ENCODE data around the gene ADGRD2. TPM values are rescaled to one million over a fixed set of nuclear protein-coding genes. Genes with fewer than 3 reads are reported as not detected.

Gene ADGRD2
- total and polyA plus RNA-seq, 2 of the 13 experiments (the other 11 are each of a cell fraction or from before 2014, with no cell fraction given), result not detected

DNA sequence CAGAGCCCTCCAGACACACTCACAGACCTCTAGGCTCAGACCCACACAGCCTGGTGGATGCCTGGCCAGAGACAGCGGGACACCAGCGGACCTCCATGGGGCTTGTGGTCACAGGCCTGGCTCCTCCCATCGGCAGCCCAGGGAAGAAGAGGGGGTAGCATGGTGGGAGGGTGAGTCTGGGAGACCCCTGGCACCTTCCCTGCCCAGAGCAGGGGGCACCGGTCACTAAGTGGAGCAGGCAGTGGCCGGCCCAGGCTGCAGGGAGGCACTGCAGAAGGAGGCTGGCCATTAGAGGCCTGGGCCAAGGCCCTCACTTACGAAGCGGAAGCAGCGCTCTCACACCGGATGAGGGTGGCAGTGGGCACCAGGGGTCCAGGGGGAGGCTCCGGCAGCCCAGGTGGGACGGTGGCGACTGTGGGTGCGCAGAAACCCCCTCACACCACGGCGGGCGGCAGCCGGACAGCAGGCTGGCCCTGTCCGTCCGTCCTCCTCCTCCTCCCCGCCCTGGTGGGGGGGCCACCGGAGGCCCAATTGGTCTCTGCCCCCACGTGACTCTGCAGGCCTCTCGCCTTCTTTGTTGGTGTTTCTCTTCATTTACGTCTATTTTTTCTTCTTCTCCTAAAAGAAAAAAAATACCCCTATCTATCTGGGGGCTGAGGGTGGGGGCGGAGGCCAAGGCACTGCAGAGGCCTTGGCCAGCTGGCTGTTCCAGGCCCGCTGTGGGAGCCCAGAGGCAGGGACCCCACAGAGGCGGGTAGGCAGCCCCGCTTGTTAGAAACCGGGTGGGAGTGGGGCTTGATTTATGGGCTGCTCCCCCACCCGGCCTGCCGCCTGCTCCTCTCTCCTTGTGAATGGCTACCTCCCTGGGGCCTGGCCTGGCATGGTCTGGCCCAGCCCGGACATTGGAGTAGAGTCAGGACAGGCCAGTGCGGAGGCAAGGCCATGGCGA is 57.0 kb downstream of the ADGRD2 start, which contains the start of gene NR5A1 (continued):
- TF ChIP-seq RAD21 (CRISPR knock-in tag; IDR thresholded peaks at IDR 0.05) (no peak; the same call in 1 of the 2 replicates), GTF3A (CRISPR knock-in tag; conservative IDR thresholded peaks at IDR 0.05) (no peak), IKZF4 (CRISPR knock-in tag; IDR thresholded peaks at IDR 0.05; ENCODE audit: borderline replicate concordance, low read depth, not compliant biosample characterization) (peak; percentile 77), ZNF562 (CRISPR knock-in tag; IDR thresholded peaks at IDR 0.05; ENCODE audit: borderline replicate concordance) (no peak), ZKSCAN1 (IDR thresholded peaks at IDR 0.05; ENCODE audit: low read length) (no peak), SRSF9 (IDR thresholded peaks at IDR 0.05; ENCODE audit: borderline replicate concordance, insufficient read depth, low read depth, low read length, poor library complexity, severe bottlenecking) (no peak), ZNF264 (CRISPR knock-in tag; IDR thresholded peaks at IDR 0.05) (0 out of 2 replicates have a peak, but pooled peaks have one; percentile 64), ZBTB20 (CRISPR knock-in tag; IDR thresholded peaks at IDR 0.05; ENCODE audit: borderline replicate concordance, low read depth) (peak; percentile 82), ZNF350 (CRISPR knock-in tag; IDR thresholded peaks at IDR 0.05; ENCODE audit: borderline replicate concordance, low read depth) (0 out of 2 replicates have a peak, but pooled peaks have one; percentile 31), SP2 (CRISPR knock-in tag; IDR thresholded peaks at IDR 0.05) (no peak), ZSCAN25 (CRISPR knock-in tag; IDR thresholded peaks at IDR 0.05) (peak; percentile 68; the same call in 1 of the 2 replicates)
- TF ChIP-seq, protein P1, sequence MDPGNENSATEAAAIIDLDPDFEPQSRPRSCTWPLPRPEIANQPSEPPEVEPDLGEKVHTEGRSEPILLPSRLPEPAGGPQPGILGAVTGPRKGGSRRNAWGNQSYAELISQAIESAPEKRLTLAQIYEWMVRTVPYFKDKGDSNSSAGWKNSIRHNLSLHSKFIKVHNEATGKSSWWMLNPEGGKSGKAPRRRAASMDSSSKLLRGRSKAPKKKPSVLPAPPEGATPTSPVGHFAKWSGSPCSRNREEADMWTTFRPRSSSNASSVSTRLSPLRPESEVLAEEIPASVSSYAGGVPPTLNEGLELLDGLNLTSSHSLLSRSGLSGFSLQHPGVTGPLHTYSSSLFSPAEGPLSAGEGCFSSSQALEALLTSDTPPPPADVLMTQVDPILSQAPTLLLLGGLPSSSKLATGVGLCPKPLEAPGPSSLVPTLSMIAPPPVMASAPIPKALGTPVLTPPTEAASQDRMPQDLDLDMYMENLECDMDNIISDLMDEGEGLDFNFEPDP (CRISPR knock-in tag; conservative IDR thresholded peaks at IDR 0.05), result 0 out of 2 replicates have a peak, but pooled peaks have one; percentile 26
- TF ChIP-seq, protein P2, sequence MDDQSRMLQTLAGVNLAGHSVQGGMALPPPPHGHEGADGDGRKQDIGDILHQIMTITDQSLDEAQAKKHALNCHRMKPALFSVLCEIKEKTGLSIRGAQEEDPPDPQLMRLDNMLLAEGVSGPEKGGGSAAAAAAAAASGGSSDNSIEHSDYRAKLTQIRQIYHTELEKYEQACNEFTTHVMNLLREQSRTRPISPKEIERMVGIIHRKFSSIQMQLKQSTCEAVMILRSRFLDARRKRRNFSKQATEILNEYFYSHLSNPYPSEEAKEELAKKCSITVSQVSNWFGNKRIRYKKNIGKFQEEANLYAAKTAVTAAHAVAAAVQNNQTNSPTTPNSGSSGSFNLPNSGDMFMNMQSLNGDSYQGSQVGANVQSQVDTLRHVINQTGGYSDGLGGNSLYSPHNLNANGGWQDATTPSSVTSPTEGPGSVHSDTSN (CRISPR knock-in tag; IDR thresholded peaks at IDR 0.05; ENCODE audit: borderline replicate concordance), result no peak
- TF ChIP-seq, protein P3, sequence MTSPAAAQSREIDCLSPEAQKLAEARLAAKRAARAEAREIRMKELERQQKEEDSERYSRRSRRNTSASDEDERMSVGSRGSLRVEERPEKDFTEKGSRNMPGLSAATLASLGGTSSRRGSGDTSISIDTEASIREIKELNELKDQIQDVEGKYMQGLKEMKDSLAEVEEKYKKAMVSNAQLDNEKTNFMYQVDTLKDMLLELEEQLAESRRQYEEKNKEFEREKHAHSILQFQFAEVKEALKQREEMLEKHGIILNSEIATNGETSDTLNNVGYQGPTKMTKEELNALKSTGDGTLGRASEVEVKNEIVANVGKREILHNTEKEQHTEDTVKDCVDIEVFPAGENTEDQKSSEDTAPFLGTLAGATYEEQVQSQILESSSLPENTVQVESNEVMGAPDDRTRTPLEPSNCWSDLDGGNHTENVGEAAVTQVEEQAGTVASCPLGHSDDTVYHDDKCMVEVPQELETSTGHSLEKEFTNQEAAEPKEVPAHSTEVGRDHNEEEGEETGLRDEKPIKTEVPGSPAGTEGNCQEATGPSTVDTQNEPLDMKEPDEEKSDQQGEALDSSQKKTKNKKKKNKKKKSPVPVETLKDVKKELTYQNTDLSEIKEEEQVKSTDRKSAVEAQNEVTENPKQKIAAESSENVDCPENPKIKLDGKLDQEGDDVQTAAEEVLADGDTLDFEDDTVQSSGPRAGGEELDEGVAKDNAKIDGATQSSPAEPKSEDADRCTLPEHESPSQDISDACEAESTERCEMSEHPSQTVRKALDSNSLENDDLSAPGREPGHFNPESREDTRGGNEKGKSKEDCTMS (CRISPR knock-in tag; conservative IDR thresholded peaks at IDR 0.05), result 0 out of 2 replicates have a peak, but pooled peaks have one; percentile 32
- TF ChIP-seq, protein P4, sequence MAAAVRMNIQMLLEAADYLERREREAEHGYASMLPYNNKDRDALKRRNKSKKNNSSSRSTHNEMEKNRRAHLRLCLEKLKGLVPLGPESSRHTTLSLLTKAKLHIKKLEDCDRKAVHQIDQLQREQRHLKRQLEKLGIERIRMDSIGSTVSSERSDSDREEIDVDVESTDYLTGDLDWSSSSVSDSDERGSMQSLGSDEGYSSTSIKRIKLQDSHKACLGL (CRISPR knock-in tag; IDR thresholded peaks at IDR 0.05), result no peak
- TF ChIP-seq, protein P5, sequence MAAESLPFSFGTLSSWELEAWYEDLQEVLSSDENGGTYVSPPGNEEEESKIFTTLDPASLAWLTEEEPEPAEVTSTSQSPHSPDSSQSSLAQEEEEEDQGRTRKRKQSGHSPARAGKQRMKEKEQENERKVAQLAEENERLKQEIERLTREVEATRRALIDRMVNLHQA (CRISPR knock-in tag; IDR thresholded peaks at IDR 0.05), result no peak
- TF ChIP-seq, protein P6, sequence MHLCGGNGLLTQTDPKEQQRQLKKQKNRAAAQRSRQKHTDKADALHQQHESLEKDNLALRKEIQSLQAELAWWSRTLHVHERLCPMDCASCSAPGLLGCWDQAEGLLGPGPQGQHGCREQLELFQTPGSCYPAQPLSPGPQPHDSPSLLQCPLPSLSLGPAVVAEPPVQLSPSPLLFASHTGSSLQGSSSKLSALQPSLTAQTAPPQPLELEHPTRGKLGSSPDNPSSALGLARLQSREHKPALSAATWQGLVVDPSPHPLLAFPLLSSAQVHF (CRISPR knock-in tag; IDR thresholded peaks at IDR 0.05), result 0 out of 2 replicates have a peak, but pooled peaks have one; percentile 79
- TF ChIP-seq, protein P7, sequence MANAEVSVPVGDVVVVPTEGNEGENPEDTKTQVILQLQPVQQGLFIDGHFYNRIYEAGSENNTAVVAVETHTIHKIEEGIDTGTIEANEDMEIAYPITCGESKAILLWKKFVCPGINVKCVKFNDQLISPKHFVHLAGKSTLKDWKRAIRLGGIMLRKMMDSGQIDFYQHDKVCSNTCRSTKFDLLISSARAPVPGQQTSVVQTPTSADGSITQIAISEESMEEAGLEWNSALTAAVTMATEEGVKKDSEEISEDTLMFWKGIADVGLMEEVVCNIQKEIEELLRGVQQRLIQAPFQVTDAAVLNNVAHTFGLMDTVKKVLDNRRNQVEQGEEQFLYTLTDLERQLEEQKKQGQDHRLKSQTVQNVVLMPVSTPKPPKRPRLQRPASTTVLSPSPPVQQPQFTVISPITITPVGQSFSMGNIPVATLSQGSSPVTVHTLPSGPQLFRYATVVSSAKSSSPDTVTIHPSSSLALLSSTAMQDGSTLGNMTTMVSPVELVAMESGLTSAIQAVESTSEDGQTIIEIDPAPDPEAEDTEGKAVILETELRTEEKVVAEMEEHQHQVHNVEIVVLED (CRISPR knock-in tag; IDR thresholded peaks at IDR 0.05; ENCODE audit: borderline replicate concordance), result no peak

Data from HepG2 (cell line).